Measurements from ENCODE around the gene CDC26.

DNA sequence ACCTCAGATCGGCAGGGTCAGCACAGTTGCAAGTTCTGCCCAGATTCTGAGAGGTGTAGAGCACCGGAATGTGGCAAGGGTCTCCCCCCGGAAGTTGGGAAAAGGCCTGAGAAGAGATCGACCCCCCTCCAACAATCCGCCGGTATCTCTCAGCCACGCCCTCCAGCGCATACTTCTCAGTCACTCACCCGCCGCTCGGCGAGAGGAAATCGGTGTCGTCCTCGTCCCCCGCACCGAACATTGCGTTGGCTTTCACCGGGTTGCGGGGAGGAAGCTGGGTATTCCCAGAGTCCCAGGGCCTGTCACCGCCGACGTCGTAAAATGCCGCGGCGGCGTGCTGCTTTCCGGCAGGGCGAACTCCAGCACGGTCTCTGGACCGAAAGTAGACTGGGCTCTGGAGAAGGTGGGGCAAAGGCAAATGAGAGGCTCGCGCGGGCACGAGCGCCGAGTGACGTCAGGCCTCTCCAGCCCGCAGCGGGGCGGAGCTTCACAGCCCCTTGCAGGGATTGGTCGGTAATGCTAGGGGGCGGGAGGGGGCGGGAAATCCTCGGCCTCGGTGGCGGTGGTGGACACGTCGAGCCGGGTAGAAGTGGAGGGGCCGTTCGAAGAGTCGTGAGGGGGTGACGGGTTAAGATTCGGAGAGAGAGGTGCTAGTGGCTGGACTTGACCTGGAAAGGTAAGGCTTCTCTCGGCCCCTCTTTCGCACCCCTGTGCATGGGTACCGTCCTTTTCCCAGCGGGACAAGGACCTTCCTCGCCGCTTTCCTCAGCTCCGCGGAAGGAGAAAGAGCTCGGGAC lies 54.2 kb downstream of the CDC26 start, which contains the start of the genes FKBP15 and SLC31A1:
- TF ChIP-seq, protein P1, sequence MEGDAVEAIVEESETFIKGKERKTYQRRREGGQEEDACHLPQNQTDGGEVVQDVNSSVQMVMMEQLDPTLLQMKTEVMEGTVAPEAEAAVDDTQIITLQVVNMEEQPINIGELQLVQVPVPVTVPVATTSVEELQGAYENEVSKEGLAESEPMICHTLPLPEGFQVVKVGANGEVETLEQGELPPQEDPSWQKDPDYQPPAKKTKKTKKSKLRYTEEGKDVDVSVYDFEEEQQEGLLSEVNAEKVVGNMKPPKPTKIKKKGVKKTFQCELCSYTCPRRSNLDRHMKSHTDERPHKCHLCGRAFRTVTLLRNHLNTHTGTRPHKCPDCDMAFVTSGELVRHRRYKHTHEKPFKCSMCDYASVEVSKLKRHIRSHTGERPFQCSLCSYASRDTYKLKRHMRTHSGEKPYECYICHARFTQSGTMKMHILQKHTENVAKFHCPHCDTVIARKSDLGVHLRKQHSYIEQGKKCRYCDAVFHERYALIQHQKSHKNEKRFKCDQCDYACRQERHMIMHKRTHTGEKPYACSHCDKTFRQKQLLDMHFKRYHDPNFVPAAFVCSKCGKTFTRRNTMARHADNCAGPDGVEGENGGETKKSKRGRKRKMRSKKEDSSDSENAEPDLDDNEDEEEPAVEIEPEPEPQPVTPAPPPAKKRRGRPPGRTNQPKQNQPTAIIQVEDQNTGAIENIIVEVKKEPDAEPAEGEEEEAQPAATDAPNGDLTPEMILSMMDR (IDR thresholded peaks at IDR 0.05; ENCODE audit: insufficient read depth, low read length, poor library complexity, severe bottlenecking), result no peak
- no peak for TF ChIP-seq EZH2phosphoT487 (conservative IDR thresholded peaks at IDR 0.05; ENCODE audit: low read length)

All from SU-DHL-6 (cell line).